ENCODE results near the gene PARD3.

The PARD3 gene

GRCh38 chr10:34148305-34148657 lies 666.8 kb downstream of the PARD3 start:
- Histone ChIP-seq H3K9me3 (ENCODE audit: control insufficient read depth, low read length) (no peaks in the 10 kb centered on the region), H3K27ac (ENCODE audit: insufficient read depth, low read length, poor library complexity, severe bottlenecking) (no peak overlapping the region), H3K36me3 (ENCODE audit: control insufficient read depth, insufficient read depth, low read length) (no peaks in the 10 kb centered on the region), H3K27me3 (replicated peaks; ENCODE audit: control insufficient read depth, insufficient read depth, low read length, poor library complexity, severe bottlenecking) (no peaks in the 10 kb centered on the region), H3K4me1 (ENCODE audit: control insufficient read depth, insufficient read depth, low read length, poor library complexity, severe bottlenecking) (no peaks in the 10 kb centered on the region), H3K4me3 (ENCODE audit: insufficient read depth, low read depth, low read length, poor library complexity, severe bottlenecking) (no peak overlapping the region)
- no peak for DNase-seq

GRCh38 chr10:34147641-34148304 lies 667.3 kb downstream of the PARD3 start:
- Histone ChIP-seq H3K9me3 (ENCODE audit: control insufficient read depth, low read length) (no peaks in the 10 kb centered on the region), H3K27me3 (replicated peaks; ENCODE audit: control insufficient read depth, insufficient read depth, low read length, poor library complexity, severe bottlenecking) (no peaks in the 10 kb centered on the region), H3K27ac (ENCODE audit: insufficient read depth, low read length, poor library complexity, severe bottlenecking) (no peak overlapping the region), H3K36me3 (ENCODE audit: control insufficient read depth, insufficient read depth, low read length) (no peaks in the 10 kb centered on the region), H3K4me3 (ENCODE audit: insufficient read depth, low read depth, low read length, poor library complexity, severe bottlenecking) (no peak overlapping the region), H3K4me1 (ENCODE audit: control insufficient read depth, insufficient read depth, low read length, poor library complexity, severe bottlenecking) (no peaks in the 10 kb centered on the region)
- DNase-seq, result no peak

GRCh38 chr10:34145715-34146114 lies 669.4 kb downstream of the PARD3 start:
- no peaks in the 10 kb centered on the region for H3K36me3 ChIP-seq (ENCODE audit: control insufficient read depth, insufficient read depth, low read length)
- no peaks in the 10 kb centered on the region for H3K9me3 ChIP-seq (ENCODE audit: control insufficient read depth, low read length)
- H3K4me3 ChIP-seq (ENCODE audit: insufficient read depth, low read depth, low read length, poor library complexity, severe bottlenecking), result no peak overlapping the region
- H3K27me3 ChIP-seq (replicated peaks; ENCODE audit: control insufficient read depth, insufficient read depth, low read length, poor library complexity, severe bottlenecking), result no peaks in the 10 kb centered on the region
- DNase-seq, result no peak
- H3K4me1 ChIP-seq (ENCODE audit: control insufficient read depth, insufficient read depth, low read length, poor library complexity, severe bottlenecking), result no peaks in the 10 kb centered on the region
- no peak overlapping the region for H3K27ac ChIP-seq (ENCODE audit: insufficient read depth, low read length, poor library complexity, severe bottlenecking)

- no peak overlapping the region for H3K27ac ChIP-seq (ENCODE audit: insufficient read depth, low read length, poor library complexity, severe bottlenecking)
Measured at GRCh38 chr10:34143466-34143865, 671.6 kb downstream of the PARD3 start.

GRCh38 chr10:34141032-34141680 lies 673.9 kb downstream of the PARD3 start:
- Histone ChIP-seq H3K9me3 (ENCODE audit: control insufficient read depth, low read length) (no peaks in the 10 kb centered on the region), H3K36me3 (ENCODE audit: control insufficient read depth, insufficient read depth, low read length) (no peaks in the 10 kb centered on the region), H3K27me3 (replicated peaks; ENCODE audit: control insufficient read depth, insufficient read depth, low read length, poor library complexity, severe bottlenecking) (no peaks in the 10 kb centered on the region), H3K27ac (ENCODE audit: insufficient read depth, low read length, poor library complexity, severe bottlenecking) (no peak overlapping the region), H3K4me3 (ENCODE audit: insufficient read depth, low read depth, low read length, poor library complexity, severe bottlenecking) (no peak overlapping the region), H3K4me1 (ENCODE audit: control insufficient read depth, insufficient read depth, low read length, poor library complexity, severe bottlenecking) (no peaks in the 10 kb centered on the region)
- DNase-seq, result no peak

More at GRCh38 chr10:34143466-34143865, 671.6 kb downstream of the PARD3 start:
- H3K9me3 ChIP-seq (ENCODE audit: control insufficient read depth, low read length), result no peaks in the 10 kb centered on the region
- DNase-seq, result no peak
- no peak overlapping the region for H3K4me3 ChIP-seq (ENCODE audit: insufficient read depth, low read depth, low read length, poor library complexity, severe bottlenecking)
- no peaks in the 10 kb centered on the region for H3K36me3 ChIP-seq (ENCODE audit: control insufficient read depth, insufficient read depth, low read length)
- H3K27me3 ChIP-seq (replicated peaks; ENCODE audit: control insufficient read depth, insufficient read depth, low read length, poor library complexity, severe bottlenecking), result no peaks in the 10 kb centered on the region
- no peaks in the 10 kb centered on the region for H3K4me1 ChIP-seq (ENCODE audit: control insufficient read depth, insufficient read depth, low read length, poor library complexity, severe bottlenecking)

GRCh38 chr10:34139559-34139958 lies 675.5 kb downstream of the PARD3 start:
- Histone ChIP-seq H3K9me3 (ENCODE audit: control insufficient read depth, low read length) (no peaks in the 10 kb centered on the region), H3K4me1 (ENCODE audit: control insufficient read depth, insufficient read depth, low read length, poor library complexity, severe bottlenecking) (no peaks in the 10 kb centered on the region), H3K27me3 (replicated peaks; ENCODE audit: control insufficient read depth, insufficient read depth, low read length, poor library complexity, severe bottlenecking) (no peaks in the 10 kb centered on the region), H3K36me3 (ENCODE audit: control insufficient read depth, insufficient read depth, low read length) (no peaks in the 10 kb centered on the region), H3K4me3 (ENCODE audit: insufficient read depth, low read depth, low read length, poor library complexity, severe bottlenecking) (no peak overlapping the region), H3K27ac (ENCODE audit: insufficient read depth, low read length, poor library complexity, severe bottlenecking) (no peak overlapping the region)
- no peak for DNase-seq

- no peaks in the 10 kb centered on the region for H3K27me3 ChIP-seq (replicated peaks; ENCODE audit: control insufficient read depth, insufficient read depth, low read length, poor library complexity, severe bottlenecking)
- H3K4me3 ChIP-seq (ENCODE audit: insufficient read depth, low read depth, low read length, poor library complexity, severe bottlenecking), result no peak overlapping the region
- H3K4me1 ChIP-seq (ENCODE audit: control insufficient read depth, insufficient read depth, low read length, poor library complexity, severe bottlenecking), result no peaks in the 10 kb centered on the region
- H3K27ac ChIP-seq (ENCODE audit: insufficient read depth, low read length, poor library complexity, severe bottlenecking), result no peak overlapping the region
- DNase-seq, result no peak
- no peaks in the 10 kb centered on the region for H3K9me3 ChIP-seq (ENCODE audit: control insufficient read depth, low read length)
- no peaks in the 10 kb centered on the region for H3K36me3 ChIP-seq (ENCODE audit: control insufficient read depth, insufficient read depth, low read length)
Measured at GRCh38 chr10:34137955-34138354, 677.1 kb downstream of the PARD3 start.

GRCh38 chr10:34137201-34137600 lies 677.9 kb downstream of the PARD3 start:
- H3K9me3 ChIP-seq (ENCODE audit: control insufficient read depth, low read length), result no peaks in the 10 kb centered on the region
- no peak overlapping the region for H3K27ac ChIP-seq (ENCODE audit: insufficient read depth, low read length, poor library complexity, severe bottlenecking)
- H3K4me3 ChIP-seq (ENCODE audit: insufficient read depth, low read depth, low read length, poor library complexity, severe bottlenecking), result no peak overlapping the region
- H3K4me1 ChIP-seq (ENCODE audit: control insufficient read depth, insufficient read depth, low read length, poor library complexity, severe bottlenecking), result no peaks in the 10 kb centered on the region
- no peak for DNase-seq
- no peaks in the 10 kb centered on the region for H3K36me3 ChIP-seq (ENCODE audit: control insufficient read depth, insufficient read depth, low read length)
- H3K27me3 ChIP-seq (replicated peaks; ENCODE audit: control insufficient read depth, insufficient read depth, low read length, poor library complexity, severe bottlenecking), result no peaks in the 10 kb centered on the region

GRCh38 chr10:34135515-34135914 lies 679.6 kb downstream of the PARD3 start:
- Histone ChIP-seq H3K27me3 (replicated peaks; ENCODE audit: control insufficient read depth, insufficient read depth, low read length, poor library complexity, severe bottlenecking) (no peaks in the 10 kb centered on the region), H3K36me3 (ENCODE audit: control insufficient read depth, insufficient read depth, low read length) (no peaks in the 10 kb centered on the region), H3K27ac (ENCODE audit: insufficient read depth, low read length, poor library complexity, severe bottlenecking) (no peak overlapping the region), H3K4me1 (ENCODE audit: control insufficient read depth, insufficient read depth, low read length, poor library complexity, severe bottlenecking) (no peaks in the 10 kb centered on the region), H3K4me3 (ENCODE audit: insufficient read depth, low read depth, low read length, poor library complexity, severe bottlenecking) (no peak overlapping the region), H3K9me3 (ENCODE audit: control insufficient read depth, low read length) (no peaks in the 10 kb centered on the region)
- no peak for DNase-seq

GRCh38 chr10:34134602-34135001 lies 680.5 kb downstream of the PARD3 start:
- Histone ChIP-seq H3K27ac (ENCODE audit: insufficient read depth, low read length, poor library complexity, severe bottlenecking) (no peak overlapping the region), H3K4me1 (ENCODE audit: control insufficient read depth, insufficient read depth, low read length, poor library complexity, severe bottlenecking) (no peaks in the 10 kb centered on the region), H3K9me3 (ENCODE audit: control insufficient read depth, low read length) (no peaks in the 10 kb centered on the region), H3K4me3 (ENCODE audit: insufficient read depth, low read depth, low read length, poor library complexity, severe bottlenecking) (no peak overlapping the region), H3K36me3 (ENCODE audit: control insufficient read depth, insufficient read depth, low read length) (no peaks in the 10 kb centered on the region), H3K27me3 (replicated peaks; ENCODE audit: control insufficient read depth, insufficient read depth, low read length, poor library complexity, severe bottlenecking) (no peaks in the 10 kb centered on the region)
- DNase-seq, result no peak
